Fibroblast of skin of right biceps (primary cell): ENCODE measurements around the gene SSTR3.
"Not testable (repeated sequence)": the region's sequence is repeated elsewhere in the genome, so short reads cannot be mapped to it uniquely, and the experiment has no call there.

Source experiments
- DNase-seq: peaks from one replicate; pipeline ENCODE4 v3.0.0-alpha.2; 2013

The SSTR3 gene

DNA sequence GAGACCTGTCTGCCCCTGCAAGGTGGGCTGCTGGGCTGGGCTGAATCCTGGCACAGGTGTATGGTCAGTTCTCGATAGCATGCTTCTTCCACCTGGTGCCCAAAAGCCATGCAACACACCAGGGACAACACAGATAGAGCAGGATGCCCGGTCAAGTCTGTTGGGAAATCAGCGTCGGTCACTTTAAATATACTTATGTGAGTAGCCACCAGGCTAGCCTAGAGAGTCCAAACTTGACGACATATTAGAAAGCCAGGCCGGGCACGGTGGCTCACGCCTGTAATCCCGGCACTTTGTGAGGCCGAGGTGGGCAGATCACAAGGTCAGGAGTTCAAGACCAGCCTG lies 33.2 kb downstream of the SSTR3 start:
- DNase-seq: no peak

DNA sequence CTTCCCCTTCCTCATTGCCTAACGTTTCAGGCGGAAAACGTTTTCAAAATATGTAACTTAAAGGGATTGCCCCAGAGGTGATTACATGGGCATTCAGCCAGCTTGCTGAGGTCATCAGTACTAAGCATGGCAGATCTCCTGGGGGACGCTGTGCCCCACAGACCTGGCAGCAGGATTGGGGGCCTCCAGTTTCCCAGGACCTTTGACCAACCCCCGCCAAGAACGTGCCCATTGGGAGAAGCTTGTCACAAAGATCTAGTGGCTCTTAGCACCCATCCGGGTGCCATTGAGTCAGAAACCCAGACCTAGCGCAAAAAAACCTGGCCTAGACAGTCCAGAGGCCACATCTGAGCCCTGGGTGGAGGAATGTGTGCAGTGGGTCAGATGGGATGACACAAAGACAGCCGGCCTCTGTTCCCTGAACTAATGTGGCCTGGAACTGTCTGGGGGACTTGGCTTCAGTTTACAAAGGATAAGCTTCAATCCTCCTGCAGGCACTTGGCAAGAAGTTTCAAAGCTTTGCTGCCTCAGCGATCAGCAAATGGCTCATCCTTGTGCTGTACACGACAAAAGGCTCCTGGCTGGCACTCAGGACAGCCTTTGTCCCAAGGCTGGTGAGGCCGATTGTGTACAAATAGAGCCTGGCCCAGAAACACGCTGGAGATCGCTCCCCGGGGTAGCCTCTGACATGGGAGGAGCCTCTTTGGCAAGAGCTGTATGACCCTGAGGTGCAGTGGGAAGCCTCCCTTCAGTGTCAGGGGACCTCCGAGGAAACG lies 33.7 kb downstream of the SSTR3 start:
- DNase-seq: peak; percentile 27

DNA sequence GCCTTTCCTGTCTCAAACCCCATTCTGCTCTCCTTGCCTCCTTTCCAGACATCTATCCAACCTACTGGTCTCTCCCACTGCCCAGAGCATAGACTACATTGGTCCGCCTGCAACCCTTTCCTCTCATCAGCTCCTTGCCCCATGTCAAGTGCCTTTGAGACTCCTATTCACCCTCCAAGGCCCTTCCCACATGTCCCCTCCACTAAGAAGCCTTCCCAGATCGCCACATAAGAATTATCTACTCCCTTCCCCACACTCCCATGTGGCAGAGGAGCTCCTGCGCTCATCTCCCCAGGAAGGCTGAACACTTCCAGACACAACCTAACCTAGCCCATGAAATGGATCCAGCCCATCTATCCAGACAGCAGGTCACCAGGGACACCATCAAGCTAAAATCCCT lies 34.5 kb downstream of the SSTR3 start:
- no peak for DNase-seq

DNA sequence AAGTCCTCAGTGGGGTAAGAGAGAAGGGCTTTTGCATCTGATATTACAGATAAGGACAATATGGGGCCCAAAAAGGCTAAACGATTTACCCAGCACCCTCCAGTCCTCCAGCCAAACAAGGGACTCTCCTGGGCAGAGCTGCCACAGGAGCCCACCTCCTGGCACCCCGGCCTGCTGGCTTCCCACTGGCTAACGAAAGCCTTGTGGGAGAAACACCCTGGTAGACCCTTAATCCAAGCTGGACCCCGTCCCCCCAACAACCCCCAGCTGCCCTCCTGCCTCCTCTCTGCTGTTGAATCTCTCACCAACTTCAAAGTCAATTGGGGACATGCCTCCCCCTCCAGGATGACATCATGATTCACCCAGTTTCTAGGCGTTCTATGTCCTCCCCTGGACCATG lies 35.1 kb downstream of the SSTR3 start:
- DNase-seq: no peak

DNA sequence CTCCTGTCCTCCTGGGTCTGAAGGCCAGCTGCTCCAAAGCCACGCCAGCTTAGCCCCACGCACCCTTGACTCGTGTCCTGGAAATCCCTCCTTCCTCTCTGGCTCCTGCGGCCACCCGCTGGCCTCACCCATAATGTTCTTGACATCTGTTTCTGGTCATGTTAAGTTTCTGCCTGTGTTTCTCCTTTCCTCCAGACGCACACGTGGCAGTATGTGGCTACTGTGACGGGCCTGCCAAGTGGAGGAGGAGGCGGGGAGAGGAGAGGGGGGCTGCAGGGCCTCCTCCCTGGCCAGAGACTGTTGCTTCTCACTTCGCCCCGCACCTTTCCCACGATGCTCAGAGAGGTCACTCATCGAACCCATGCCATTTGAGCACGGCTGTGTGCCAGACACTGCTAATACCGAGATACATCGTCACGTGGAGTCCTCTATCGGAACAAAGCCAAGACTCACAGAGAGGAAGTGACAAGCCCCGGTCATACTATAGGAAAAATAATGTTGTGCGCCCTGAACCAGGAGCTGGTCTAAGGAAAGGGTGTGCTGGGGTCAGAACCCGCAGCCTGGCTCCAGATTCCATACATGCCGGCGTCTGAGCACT lies 35.7 kb downstream of the SSTR3 start:
- DNase-seq: peak; percentile 90

- DNase-seq: no peak
Observed at GRCh38 chr22:37175414-37176281, 36.6 kb downstream of the SSTR3 start.

DNA sequence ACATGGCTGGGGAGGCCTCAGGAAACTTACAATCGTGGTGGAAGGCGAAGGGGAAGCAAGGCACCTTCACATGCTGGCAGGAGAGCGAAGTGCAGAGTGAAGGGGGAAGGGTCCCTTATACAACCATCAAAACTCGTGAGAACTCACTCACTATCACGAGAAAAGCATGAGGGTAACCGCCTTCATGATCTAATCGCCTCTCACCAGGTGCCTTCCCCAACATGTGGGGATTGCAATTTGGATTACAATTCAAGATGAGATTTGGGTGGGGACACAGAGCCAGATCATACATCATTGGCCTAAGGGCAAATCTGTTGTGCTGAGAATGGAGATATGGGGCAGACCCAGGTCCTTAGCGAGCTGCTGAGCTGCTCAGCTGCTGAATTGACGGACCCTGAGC lies 37.3 kb downstream of the SSTR3 start:
- DNase-seq: no peak

DNA sequence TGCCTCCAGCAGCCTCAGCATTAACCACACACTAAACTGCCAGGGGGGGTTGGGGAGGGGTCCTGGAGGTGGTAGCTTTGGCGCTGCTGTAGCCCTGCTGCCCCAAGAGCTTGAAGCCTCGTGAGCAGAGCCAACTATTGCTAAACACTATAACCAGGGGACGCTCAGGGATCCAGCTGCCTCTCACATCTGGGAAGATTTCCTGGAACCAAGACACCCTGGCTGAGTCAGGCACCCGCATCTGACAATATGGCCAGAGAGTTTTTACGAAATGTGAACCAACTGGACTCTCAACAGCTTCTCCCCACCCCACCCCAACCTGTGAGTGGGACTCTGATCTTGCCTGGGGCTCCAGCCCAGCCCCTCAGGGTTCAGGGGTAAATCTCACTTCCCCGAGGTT lies 38.6 kb downstream of the SSTR3 start:
- DNase-seq: no peak

GRCh38 chr22:37172266-37173245 lies 39.7 kb downstream of the SSTR3 start:
- DNase-seq: no peak

- DNase-seq: no peak
Observed at GRCh38 chr22:37171662-37172061, 40.6 kb downstream of the SSTR3 start.

DNA sequence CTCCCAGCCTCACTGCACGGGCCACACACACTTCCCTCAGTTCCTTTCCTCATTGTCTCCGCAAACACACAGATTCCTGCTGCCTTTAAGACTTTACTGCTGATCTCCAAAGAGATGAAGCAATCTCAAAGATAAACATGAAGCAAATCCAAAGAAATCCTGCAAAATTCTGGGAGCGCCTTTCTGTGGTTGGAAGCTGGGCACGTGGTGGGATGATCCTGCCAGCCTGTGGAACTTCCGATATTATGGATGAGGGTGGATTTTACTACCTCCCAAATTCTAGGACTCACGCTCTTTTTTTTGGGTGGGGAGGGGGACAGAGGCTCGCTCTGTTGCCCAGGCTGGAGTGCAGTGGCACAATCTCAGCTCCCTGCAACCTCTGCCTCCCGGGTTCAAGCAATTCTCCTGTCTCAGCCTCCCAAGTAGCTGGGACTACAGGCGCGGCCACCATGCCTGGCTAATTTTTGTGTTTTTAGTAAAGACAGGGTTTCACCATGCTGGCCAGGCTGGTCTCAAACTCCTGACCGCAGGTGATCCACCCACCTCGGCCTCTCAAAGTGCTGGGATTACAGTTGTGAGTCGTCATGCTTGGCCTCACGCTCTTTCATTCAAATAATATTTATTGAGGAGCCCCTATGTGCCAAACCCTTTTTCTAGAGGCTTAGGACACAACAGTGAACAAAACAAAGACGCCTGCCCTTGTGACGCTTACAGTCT lies 41.4 kb downstream of the SSTR3 start:
- not testable (repeated sequence) for DNase-seq

DNA sequence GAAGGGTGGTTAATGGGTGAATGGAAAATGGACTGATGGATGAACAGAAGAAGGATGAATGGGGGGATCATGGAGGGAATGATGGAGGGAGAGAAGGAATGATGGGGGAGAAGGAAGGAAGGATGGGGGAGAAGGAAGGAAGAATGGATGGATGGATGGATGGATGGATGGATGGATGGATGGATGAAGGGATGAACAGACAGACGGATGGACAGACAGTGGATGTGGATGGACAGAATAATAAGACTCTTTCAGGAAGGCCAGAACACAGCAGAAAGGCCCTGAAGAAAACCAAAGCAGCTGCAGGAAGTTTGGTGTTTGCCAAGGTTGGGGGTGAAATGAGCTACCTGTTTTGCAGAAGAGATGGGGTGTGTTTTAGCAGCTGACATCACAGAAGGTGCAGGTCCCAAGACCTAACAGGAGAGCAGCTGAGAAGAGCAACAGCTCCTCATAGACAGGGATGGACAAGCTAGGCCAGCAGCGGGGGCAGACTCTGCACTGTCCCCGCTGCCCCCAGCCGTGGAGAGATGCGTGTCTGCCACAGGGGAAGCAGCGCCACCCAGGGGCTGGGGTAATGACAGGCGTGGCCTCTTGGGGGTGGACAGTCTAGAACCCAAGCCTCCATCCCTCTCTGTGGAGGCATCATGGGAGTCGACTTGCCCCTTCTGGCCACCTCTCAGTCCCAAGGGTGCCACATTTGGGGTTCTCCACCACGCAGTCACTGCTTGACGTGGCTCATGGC lies 42.2 kb downstream of the SSTR3 start:
- DNase-seq: no peak

- DNase-seq: no peak
Observed at GRCh38 chr22:37169406-37169805, 42.9 kb downstream of the SSTR3 start.

- DNase-seq: no peak
Observed at GRCh38 chr22:37167981-37168647, 44.2 kb downstream of the SSTR3 start.

DNA sequence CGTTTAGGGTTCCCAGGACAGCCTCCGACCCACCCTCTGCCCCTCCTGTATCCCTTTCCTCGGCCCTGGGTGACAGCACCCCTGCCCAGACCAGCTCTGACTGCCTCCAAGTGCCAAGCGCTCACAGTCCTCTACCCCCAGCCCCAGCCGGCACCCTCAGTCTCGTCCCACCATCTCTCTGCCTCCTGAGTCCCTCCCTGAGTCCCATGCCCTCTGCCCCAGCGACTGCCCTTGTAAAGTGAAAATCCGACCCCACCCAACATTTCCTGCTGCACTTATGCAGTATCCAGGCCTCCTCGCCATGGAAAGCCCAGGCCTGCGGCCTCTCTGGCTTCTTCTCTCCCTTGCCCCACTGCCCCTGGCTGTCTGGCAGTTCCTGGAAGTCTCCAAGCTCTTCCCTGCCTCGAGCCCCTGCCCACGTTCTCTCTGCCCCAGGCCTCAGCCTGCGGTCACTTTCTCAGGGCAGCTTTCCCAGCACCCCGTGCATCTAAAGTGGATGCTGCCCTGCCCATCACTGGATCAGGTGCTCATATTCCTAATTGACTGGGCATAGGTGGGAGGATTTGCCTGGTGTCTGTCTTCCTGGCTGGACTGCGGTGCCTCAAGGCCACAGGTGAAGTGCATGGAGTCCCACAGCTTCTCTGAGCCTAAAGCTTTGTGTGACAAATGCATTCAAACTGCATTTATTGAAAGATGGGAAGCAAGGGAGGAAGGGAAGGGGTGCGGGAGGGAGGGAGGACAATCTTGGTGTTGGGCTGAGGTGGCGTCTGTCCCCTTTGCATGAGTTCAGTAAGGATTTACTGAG lies 44.9 kb downstream of the SSTR3 start:
- no peak for DNase-seq

GRCh38 chr22:37166675-37167066 lies 45.6 kb downstream of the SSTR3 start:
- peak; percentile 66 for DNase-seq

GRCh38 chr22:37165940-37166674 lies 46.2 kb downstream of the SSTR3 start:
- no peak for DNase-seq

DNA sequence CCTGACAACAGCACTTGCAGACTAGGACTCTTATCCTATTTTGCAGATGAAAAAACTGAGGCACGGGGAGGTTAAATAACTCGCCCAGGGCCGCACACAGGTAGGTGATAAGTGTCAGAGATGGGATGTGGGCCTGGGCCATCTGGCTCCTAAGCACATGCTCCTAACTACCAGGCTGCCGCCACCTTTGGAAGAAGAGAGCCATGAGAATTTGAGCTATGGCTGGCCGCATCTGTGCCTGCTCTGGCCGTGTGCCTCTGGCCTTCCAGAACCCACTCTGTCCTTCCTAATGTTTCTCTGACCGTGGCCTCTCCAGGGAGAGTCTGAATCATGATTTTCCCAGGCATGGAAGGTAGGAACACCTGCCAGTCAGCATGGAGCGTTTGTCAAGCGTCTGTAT lies 47.2 kb downstream of the SSTR3 start:
- DNase-seq: no peak

DNA sequence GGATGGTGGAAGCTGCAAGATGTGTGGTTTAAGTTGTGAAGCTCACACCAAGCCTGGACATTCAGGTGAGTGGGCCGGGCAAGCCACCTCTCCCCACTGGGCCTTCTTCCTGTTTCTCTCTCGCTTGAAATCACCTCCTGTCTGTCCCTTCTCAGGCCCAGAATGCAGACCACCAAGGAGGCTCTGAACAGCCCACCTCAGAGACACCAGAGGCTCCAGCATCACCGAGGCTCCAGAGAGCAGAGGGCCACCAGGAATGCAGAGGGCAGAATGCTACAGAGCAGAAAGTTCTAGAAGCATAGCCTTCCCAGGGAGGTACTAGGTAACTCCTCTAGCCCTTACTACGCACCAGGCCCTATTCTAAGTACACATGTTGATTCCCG lies 47.8 kb downstream of the SSTR3 start:
- DNase-seq: no peak
